Measurements from ENCODE around the gene MTR. TPM values are rescaled to one million over a fixed set of nuclear protein-coding genes. Genes with fewer than 3 reads are reported as not detected.

Gene MTR
- total RNA-seq, 1 experiment from 2014 or later = 15.3 TPM

- DNase-seq = no peak
- peaks cover 3% of the 10 kb centered on the region for H3K36me3 ChIP-seq (replicated peaks; ENCODE audit: control insufficient read depth, insufficient read depth, low read length)
- no peaks in the 10 kb centered on the region for H3K27me3 ChIP-seq (ENCODE audit: control insufficient read depth, insufficient read depth, low read length)
- no peak overlapping the region for H3K4me3 ChIP-seq (ENCODE audit: insufficient read depth, low read depth, low read length)
Measured at GRCh38 chr1:236872075-236872666, 77.1 kb downstream of the MTR start.

- DNase-seq = no peak
- no peak overlapping the region for H3K4me3 ChIP-seq (ENCODE audit: insufficient read depth, low read depth, low read length)
- H3K27me3 ChIP-seq (ENCODE audit: control insufficient read depth, insufficient read depth, low read length) = no peaks in the 10 kb centered on the region
- H3K36me3 ChIP-seq (replicated peaks; ENCODE audit: control insufficient read depth, insufficient read depth, low read length) = peaks cover 1% of the 10 kb centered on the region; the same call in 1 of the 2 replicates
Measured at GRCh38 chr1:236875975-236876374, 80.9 kb downstream of the MTR start.

- Histone ChIP-seq H3K4me3 (ENCODE audit: insufficient read depth, low read depth, low read length) (no peak overlapping the region), H3K27me3 (ENCODE audit: control insufficient read depth, insufficient read depth, low read length) (no peaks in the 10 kb centered on the region), H3K36me3 (replicated peaks; ENCODE audit: control insufficient read depth, insufficient read depth, low read length) (peaks cover 1% of the 10 kb centered on the region; the same call in 1 of the 2 replicates)
- no peak for DNase-seq
Measured at GRCh38 chr1:236877661-236878060, 82.6 kb downstream of the MTR start.

- no peak for DNase-seq
- Histone ChIP-seq H3K36me3 (replicated peaks; ENCODE audit: control insufficient read depth, insufficient read depth, low read length) (peaks cover 1% of the 10 kb centered on the region; the same call in 1 of the 2 replicates), H3K4me3 (ENCODE audit: insufficient read depth, low read depth, low read length) (no peak overlapping the region), H3K27me3 (ENCODE audit: control insufficient read depth, insufficient read depth, low read length) (no peaks in the 10 kb centered on the region)
Measured at GRCh38 chr1:236880209-236880608, 85.1 kb downstream of the MTR start.

- Histone ChIP-seq H3K36me3 (replicated peaks; ENCODE audit: control insufficient read depth, insufficient read depth, low read length) (peaks cover 4% of the 10 kb centered on the region), H3K4me3 (ENCODE audit: insufficient read depth, low read depth, low read length) (no peak overlapping the region), H3K27me3 (ENCODE audit: control insufficient read depth, insufficient read depth, low read length) (no peaks in the 10 kb centered on the region)
- no peak for DNase-seq
Measured at GRCh38 chr1:236882678-236883077, 87.6 kb downstream of the MTR start.

GRCh38 chr1:236886199-236886598 is 91.1 kb downstream of the MTR start:
- Histone ChIP-seq H3K36me3 (replicated peaks; ENCODE audit: control insufficient read depth, insufficient read depth, low read length) (peaks cover 6% of the 10 kb centered on the region), H3K27me3 (ENCODE audit: control insufficient read depth, insufficient read depth, low read length) (no peaks in the 10 kb centered on the region), H3K4me3 (ENCODE audit: insufficient read depth, low read depth, low read length) (no peak overlapping the region)
- DNase-seq = no peak

GRCh38 chr1:236887081-236887480 is 92.0 kb downstream of the MTR start:
- peaks cover 8% of the 10 kb centered on the region for H3K36me3 ChIP-seq (replicated peaks; ENCODE audit: control insufficient read depth, insufficient read depth, low read length)
- H3K27me3 ChIP-seq (ENCODE audit: control insufficient read depth, insufficient read depth, low read length) = no peaks in the 10 kb centered on the region
- H3K4me3 ChIP-seq (ENCODE audit: insufficient read depth, low read depth, low read length) = no peak overlapping the region
- DNase-seq = no peak

- DNase-seq = no peak
- Histone ChIP-seq H3K27me3 (ENCODE audit: control insufficient read depth, insufficient read depth, low read length) (no peaks in the 10 kb centered on the region), H3K4me3 (ENCODE audit: insufficient read depth, low read depth, low read length) (no peak overlapping the region), H3K36me3 (replicated peaks; ENCODE audit: control insufficient read depth, insufficient read depth, low read length) (peaks cover 8% of the 10 kb centered on the region)
Measured at GRCh38 chr1:236888126-236888525, 93.0 kb downstream of the MTR start.

- no peaks in the 10 kb centered on the region for H3K27me3 ChIP-seq (ENCODE audit: control insufficient read depth, insufficient read depth, low read length)
- DNase-seq = no peak
- H3K4me3 ChIP-seq (ENCODE audit: insufficient read depth, low read depth, low read length) = no peak overlapping the region
- H3K36me3 ChIP-seq (replicated peaks; ENCODE audit: control insufficient read depth, insufficient read depth, low read length) = peaks cover 8% of the 10 kb centered on the region
Measured at GRCh38 chr1:236888903-236889302, 93.8 kb downstream of the MTR start.

- no peak for DNase-seq
- Histone ChIP-seq H3K4me3 (ENCODE audit: insufficient read depth, low read depth, low read length) (no peak overlapping the region), H3K36me3 (replicated peaks; ENCODE audit: control insufficient read depth, insufficient read depth, low read length) (peaks cover 8% of the 10 kb centered on the region), H3K27me3 (ENCODE audit: control insufficient read depth, insufficient read depth, low read length) (no peaks in the 10 kb centered on the region)
Measured at GRCh38 chr1:236890152-236891056, 95.3 kb downstream of the MTR start.

- H3K36me3 ChIP-seq (replicated peaks; ENCODE audit: control insufficient read depth, insufficient read depth, low read length) = peaks cover 8% of the 10 kb centered on the region
- no peak overlapping the region for H3K4me3 ChIP-seq (ENCODE audit: insufficient read depth, low read depth, low read length)
- DNase-seq = no peak
- H3K27me3 ChIP-seq (ENCODE audit: control insufficient read depth, insufficient read depth, low read length) = no peaks in the 10 kb centered on the region
Measured at GRCh38 chr1:236893626-236894545, 98.8 kb downstream of the MTR start.

GRCh38 chr1:236895665-236896387 is 100.7 kb downstream of the MTR start:
- no peak overlapping the region for H3K4me3 ChIP-seq (ENCODE audit: insufficient read depth, low read depth, low read length)
- peaks cover 11% of the 10 kb centered on the region for H3K36me3 ChIP-seq (replicated peaks; ENCODE audit: control insufficient read depth, insufficient read depth, low read length)
- H3K27me3 ChIP-seq (ENCODE audit: control insufficient read depth, insufficient read depth, low read length) = no peaks in the 10 kb centered on the region
- DNase-seq = no peak

GRCh38 chr1:236896716-236897115 is 101.6 kb downstream of the MTR start:
- no peak for DNase-seq
- Histone ChIP-seq H3K36me3 (replicated peaks; ENCODE audit: control insufficient read depth, insufficient read depth, low read length) (peaks cover 7% of the 10 kb centered on the region), H3K27me3 (ENCODE audit: control insufficient read depth, insufficient read depth, low read length) (no peaks in the 10 kb centered on the region), H3K4me3 (ENCODE audit: insufficient read depth, low read depth, low read length) (no peak overlapping the region)
